Mucosa of rectum (tissue), 2 donors: ENCODE measurements around the gene RPUSD1.

Experiments
- H3K27ac ChIP-seq, 2 donors: one replicate each; pipeline ENCODE4 v1.7.0; 2013; ENCODE audit warnings: inconsistent platforms in 2 of 2, low read depth in 2 of 2, low read length in 2 of 2
- H3K27me3 ChIP-seq, 2 donors: one replicate each; pipeline ENCODE4 v1.7.0; 2013; ENCODE audit warnings: low read length in 2 of 2; ENCODE audit not compliant: control insufficient read depth in 2 of 2, insufficient read depth in 2 of 2
- H3K36me3 ChIP-seq, 2 donors: one replicate each; pipeline ENCODE4 v1.7.0; 2013; ENCODE audit warnings: low read length in 2 of 2; ENCODE audit not compliant: control insufficient read depth in 2 of 2, insufficient read depth in 2 of 2
- H3K4me1 ChIP-seq, 2 donors: one replicate each; pipeline ENCODE4 v1.7.0; 2013; ENCODE audit warnings: low read length in 2 of 2, mild to moderate bottlenecking in 1 of 2; ENCODE audit not compliant: control insufficient read depth in 2 of 2, insufficient read depth in 2 of 2
- H3K4me3 ChIP-seq, 2 donors: one replicate each; pipeline ENCODE4 v1.7.0; 2013; ENCODE audit warnings: low read length in 2 of 2
- H3K9ac ChIP-seq, 2 donors: one replicate each; pipeline ENCODE4 v1.7.0; 2013; ENCODE audit warnings: low read length in 2 of 2, low read depth in 1 of 2, mild to moderate bottlenecking in 1 of 2
- H3K9me3 ChIP-seq, 2 donors: one replicate each; pipeline ENCODE4 v1.7.0; 2013; ENCODE audit warnings: low read length in 2 of 2; ENCODE audit not compliant: control insufficient read depth in 2 of 2
- donor health status: healthy.
- donor health status: Normal muscosa, but diverticular disease.

The RPUSD1 gene

DNA sequence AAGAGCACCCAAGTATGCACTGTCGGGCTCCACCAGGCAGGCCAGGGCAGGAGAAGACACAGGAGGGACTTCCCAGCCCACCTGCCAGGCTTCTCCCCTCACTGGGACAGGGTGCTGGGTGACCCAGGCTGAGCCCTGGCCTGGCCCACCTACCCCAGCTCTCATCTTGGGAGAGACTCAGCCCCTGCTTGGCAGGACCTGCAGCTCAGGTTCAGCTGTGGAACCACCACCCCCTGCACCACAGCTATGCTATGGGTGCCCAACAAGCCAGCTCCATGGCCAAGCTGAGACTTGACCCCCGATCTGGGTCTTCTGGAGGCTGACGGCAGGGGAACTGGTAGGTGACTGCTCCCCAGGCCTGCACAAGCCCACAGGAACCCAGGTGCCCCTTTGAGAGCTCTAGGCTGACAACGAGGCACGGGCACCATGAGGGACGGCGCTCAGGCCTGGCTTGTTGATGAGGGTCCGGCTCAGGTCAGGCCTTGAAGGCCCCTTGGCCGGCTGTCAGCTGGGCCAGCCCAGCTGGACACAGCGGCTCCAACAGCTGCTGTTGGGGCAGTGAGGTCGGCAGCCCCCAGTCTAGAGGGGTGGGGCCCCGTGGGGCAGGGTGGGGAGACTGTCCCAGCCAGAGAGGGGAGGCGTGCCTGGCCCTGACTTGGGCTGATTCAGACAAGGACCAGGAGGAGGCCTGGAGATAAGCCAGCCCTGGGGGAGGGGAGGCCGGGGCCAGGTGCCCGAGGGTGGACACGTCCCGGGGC is 4.6 kb downstream of the RPUSD1 start:
- H3K36me3 ChIP-seq: peaks cover 4% of the 10 kb centered on the region in 2 donors
- peaks cover 10 to 31% of the 10 kb centered on the region in 2 donors for H3K27me3 ChIP-seq
- H3K27ac ChIP-seq: no peak overlapping the region
- H3K4me1 ChIP-seq: peaks cover 6 to 9% of the 10 kb centered on the region in 2 donors
- no peaks in the 10 kb centered on the region for H3K9me3 ChIP-seq
- no peak overlapping the region for H3K4me3 ChIP-seq
- no peak overlapping the region for H3K9ac ChIP-seq

- Histone ChIP-seq H3K4me1 (peaks cover 6 to 8% of the 10 kb centered on the region in 2 donors), H3K9me3 (no peaks in the 10 kb centered on the region), H3K9ac (no peak overlapping the region), H3K27me3 (peaks cover 10 to 33% of the 10 kb centered on the region in 2 donors), H3K27ac (no peak overlapping the region), H3K4me3 (no peak overlapping the region), H3K36me3 (peaks cover 4% of the 10 kb centered on the region in 2 donors)
These were observed 5.3 kb downstream of the RPUSD1 start for GRCh38 chr16:782766-783403.

GRCh38 chr16:782258-782657 is 5.9 kb downstream of the RPUSD1 start:
- peaks cover 13 to 33% of the 10 kb centered on the region in 2 donors for H3K27me3 ChIP-seq
- no peaks in the 10 kb centered on the region for H3K9me3 ChIP-seq
- peaks cover 4% of the 10 kb centered on the region in 2 donors for H3K36me3 ChIP-seq
- H3K4me1 ChIP-seq: peaks cover 1 to 3% of the 10 kb centered on the region in 2 donors
- no peak overlapping the region for H3K27ac ChIP-seq
- H3K9ac ChIP-seq: no peak overlapping the region
- H3K4me3 ChIP-seq: no peak overlapping the region

GRCh38 chr16:781346-782010 is 6.7 kb downstream of the RPUSD1 start:
- H3K4me1 ChIP-seq: no peaks in the 10 kb centered on the region
- no peaks in the 10 kb centered on the region for H3K9me3 ChIP-seq
- H3K27me3 ChIP-seq: peaks cover 13 to 33% of the 10 kb centered on the region in 2 donors
- no peak overlapping the region for H3K27ac ChIP-seq
- H3K36me3 ChIP-seq: peaks cover 2 to 3% of the 10 kb centered on the region in 2 donors
- H3K9ac ChIP-seq: no peak overlapping the region
- H3K4me3 ChIP-seq: no peak overlapping the region

GRCh38 chr16:780296-780695 is 7.9 kb downstream of the RPUSD1 start:
- no peaks in the 10 kb centered on the region for H3K9me3 ChIP-seq
- H3K4me1 ChIP-seq: no peaks in the 10 kb centered on the region
- H3K4me3 ChIP-seq: no peak overlapping the region
- H3K36me3 ChIP-seq: no peaks in the 10 kb centered on the region
- no peak overlapping the region for H3K27ac ChIP-seq
- H3K9ac ChIP-seq: no peak overlapping the region
- peaks cover 13 to 33% of the 10 kb centered on the region in 2 donors for H3K27me3 ChIP-seq

- Histone ChIP-seq H3K27me3 (peaks cover 13 to 33% of the 10 kb centered on the region in 2 donors), H3K9ac (no peak overlapping the region), H3K27ac (no peak overlapping the region)
These were observed 8.6 kb downstream of the RPUSD1 start for GRCh38 chr16:779561-779960.

GRCh38 chr16:778909-779527 is 9.2 kb downstream of the RPUSD1 start:
- Histone ChIP-seq H3K4me1 (no peaks in the 10 kb centered on the region), H3K27me3 (peaks cover 13 to 33% of the 10 kb centered on the region in 2 donors), H3K27ac (no peak overlapping the region), H3K36me3 (no peaks in the 10 kb centered on the region), H3K4me3 (no peak overlapping the region), H3K9me3 (no peaks in the 10 kb centered on the region), H3K9ac (no peak overlapping the region)

More at GRCh38 chr16:779561-779960, 8.6 kb downstream of the RPUSD1 start:
- H3K36me3 ChIP-seq: no peaks in the 10 kb centered on the region
- H3K4me3 ChIP-seq: no peak overlapping the region
- no peaks in the 10 kb centered on the region for H3K4me1 ChIP-seq
- no peaks in the 10 kb centered on the region for H3K9me3 ChIP-seq

- H3K27me3 ChIP-seq: peaks cover 13 to 31% of the 10 kb centered on the region in 2 donors
- H3K36me3 ChIP-seq: no peaks in the 10 kb centered on the region
- H3K4me1 ChIP-seq: no peaks in the 10 kb centered on the region
- no peak overlapping the region for H3K4me3 ChIP-seq
- no peaks in the 10 kb centered on the region for H3K9me3 ChIP-seq
- H3K9ac ChIP-seq: no peak overlapping the region
- H3K27ac ChIP-seq: no peak overlapping the region
These were observed 9.7 kb downstream of the RPUSD1 start for GRCh38 chr16:778447-778846.

DNA sequence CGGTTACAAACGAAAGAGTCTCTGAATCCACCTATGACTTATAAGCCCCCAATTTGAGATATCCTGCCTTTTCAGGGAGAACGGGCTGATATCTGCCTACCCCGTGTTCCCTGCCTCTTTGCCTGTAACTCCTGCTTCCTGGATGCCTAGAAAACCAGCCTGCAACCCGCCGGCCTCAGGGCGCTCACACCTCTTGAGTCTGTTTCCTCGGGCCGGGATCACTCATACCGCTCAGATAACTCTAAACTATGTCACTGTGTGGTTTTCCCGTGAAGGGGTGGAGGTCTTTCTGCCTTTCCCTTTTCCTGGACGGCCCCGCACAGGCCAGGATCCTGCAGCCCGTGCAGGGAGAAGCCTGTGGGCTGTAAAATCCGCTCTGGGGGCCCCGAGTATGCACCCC is 10.4 kb downstream of the RPUSD1 start:
- H3K9ac ChIP-seq: no peak overlapping the region
- no peak overlapping the region for H3K27ac ChIP-seq
- no peak overlapping the region for H3K4me3 ChIP-seq
- H3K4me1 ChIP-seq: no peaks in the 10 kb centered on the region
- H3K27me3 ChIP-seq: peaks cover 7 to 25% of the 10 kb centered on the region in 2 donors
- H3K9me3 ChIP-seq: no peaks in the 10 kb centered on the region
- H3K36me3 ChIP-seq: no peaks in the 10 kb centered on the region

DNA sequence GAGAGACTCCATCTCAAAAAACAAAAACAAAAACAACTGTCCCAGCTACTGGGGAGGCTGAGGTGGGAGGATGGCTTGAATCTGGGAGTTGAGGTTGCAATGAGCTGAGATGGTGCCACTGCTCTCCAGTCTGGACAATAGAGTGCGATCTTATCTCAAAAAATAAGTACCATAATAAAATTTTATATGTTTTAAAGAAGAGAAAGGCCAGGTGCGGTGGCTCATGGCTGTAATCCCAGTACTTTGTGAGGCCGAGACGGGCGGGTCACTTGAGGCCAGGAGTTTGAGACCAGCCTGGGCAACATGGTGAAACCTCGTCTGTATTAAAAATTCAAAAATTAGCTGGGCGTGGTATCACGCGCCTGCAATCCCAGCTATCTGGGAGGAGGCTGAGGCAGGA is 11.4 kb downstream of the RPUSD1 start:
- H3K27me3 ChIP-seq: peaks cover 5 to 18% of the 10 kb centered on the region in 2 donors

More for the DNA sequence above, 11.4 kb downstream of the RPUSD1 start:
- Histone ChIP-seq H3K9me3 (no peaks in the 10 kb centered on the region), H3K4me1 (no peaks in the 10 kb centered on the region), H3K4me3 (no peak overlapping the region), H3K9ac (no peak overlapping the region), H3K36me3 (no peaks in the 10 kb centered on the region), H3K27ac (no peak overlapping the region)
